Astrocyte of the spinal cord (primary cell): ENCODE results near the gene GRIN2A.
A peak's percentile ranks its signal among the peaks of the same experiment; 100 is the strongest.

Experiments used
- DNase-seq: peaks from one replicate; pipeline ENCODE4 v3.0.0; 2011; ENCODE audit warnings: low read depth, low spot score
- H3K4me3 ChIP-seq: 2 replicates; pipeline ENCODE4 v1.5.1; 2011; ENCODE audit warnings: low read depth, mild to moderate bottlenecking, low read length, moderate library complexity
- CTCF ChIP-seq: IDR thresholded peaks from 2 replicates; pipeline ENCODE4 v1.5.1; 2012; ENCODE audit warnings: low read depth, mild to moderate bottlenecking, low read length, inconsistent platforms
- in situ Hi-C: cut with HindIII; loops from 2 replicates; pipeline ENCODE4 v1.10.0; 2017; ENCODE audit warnings: low sequenced_read_pairs

GRIN2A gene

DNA sequence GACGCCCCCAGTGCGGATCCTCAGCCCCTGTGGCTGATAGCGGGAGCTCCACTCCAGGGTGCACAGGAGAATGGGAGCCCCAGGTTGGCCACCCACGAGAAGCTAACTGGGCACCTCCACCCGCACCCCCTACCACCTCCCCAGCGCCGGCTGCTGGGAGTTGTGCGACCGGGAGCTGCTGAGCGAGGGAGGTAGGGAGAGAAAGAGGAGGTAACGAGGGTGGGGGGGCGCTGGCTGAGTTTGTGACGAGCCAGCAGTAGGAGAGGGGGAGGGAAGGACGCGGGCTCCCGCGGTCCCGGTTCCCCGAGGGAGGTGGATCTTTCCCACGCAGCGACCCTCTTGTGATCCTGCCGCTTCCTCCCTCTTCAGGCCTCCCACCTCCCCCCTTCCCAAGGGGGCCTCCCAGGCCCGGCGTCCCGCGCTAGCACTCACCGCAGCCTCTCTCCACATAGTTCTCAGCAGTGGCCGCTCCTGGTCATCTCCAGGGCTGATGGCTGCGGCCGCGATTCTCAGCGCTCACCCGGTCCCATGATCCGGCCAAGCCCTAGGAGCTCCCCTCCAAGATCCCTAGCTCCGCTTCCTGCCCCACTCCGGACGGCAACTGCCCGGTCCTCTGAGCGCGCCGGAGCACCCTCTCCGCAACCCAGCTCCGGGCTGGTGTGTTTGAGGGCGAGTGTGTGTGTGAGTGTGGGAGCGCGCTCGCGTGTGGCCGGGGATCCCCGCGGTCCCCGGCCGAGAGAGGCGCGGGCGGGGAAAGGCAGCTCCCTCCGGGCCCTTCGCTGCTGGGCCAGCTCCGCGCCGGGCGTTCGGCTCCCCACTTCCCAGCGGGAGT lies at the start of gene GRIN2A:
Gene GRIN2A, minus strand, starts transcription at position 207 of the 832 bp plus-strand sequence. CDS start 2,017 bp downstream, outside the sequence.
- peak within 1 kb of the TSS; percentile 10 for H3K4me3 ChIP-seq
- no peak for TF ChIP-seq CTCF
- DNase-seq = no peak
- in situ Hi-C loops = no loop called here

DNA sequence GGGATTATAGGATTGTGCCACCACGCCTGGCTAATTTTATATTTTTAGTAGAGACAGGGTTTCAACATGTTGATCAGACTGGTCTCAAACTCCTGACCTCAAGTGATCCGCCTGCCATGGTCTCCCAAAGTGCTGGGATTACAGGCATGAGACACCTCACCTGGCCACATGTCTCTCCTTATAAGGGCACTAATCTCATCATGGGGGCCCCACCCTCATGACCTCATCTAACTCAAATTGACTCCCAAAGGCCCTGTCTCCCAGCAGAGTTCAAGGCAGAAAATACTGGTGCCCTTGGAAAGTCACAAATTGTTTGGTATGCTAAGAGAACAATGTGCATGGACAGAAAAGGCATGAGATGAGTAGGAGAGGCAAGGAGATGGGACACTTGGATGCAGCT lies 49.3 kb upstream of the GRIN2A start:
- in situ Hi-C loops = no loop called here
- no peak for DNase-seq
- no peak for TF ChIP-seq CTCF
- no peak overlapping the region for H3K4me3 ChIP-seq

DNA sequence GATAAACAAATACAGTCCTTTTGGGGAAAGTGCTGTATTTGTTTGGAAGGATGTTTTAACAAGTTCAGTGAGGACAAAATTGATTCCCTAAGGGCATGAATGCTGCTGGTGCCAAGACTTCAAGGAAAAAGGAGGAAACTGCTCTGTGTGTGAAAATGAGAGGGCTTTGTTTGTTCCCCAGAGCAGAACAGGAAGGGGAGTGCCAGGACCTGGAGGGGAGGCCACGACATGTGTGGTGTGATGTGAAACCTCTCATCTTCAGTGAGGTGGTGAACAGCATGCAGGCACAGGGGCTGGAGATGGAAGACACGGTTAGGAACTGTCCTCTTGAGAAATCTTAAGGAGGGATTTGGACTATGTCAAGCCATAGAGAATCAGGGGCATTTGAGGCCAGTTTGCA lies 46.6 kb upstream of the GRIN2A start:
- DNase-seq = no peak
- in situ Hi-C loops = no loop called here
- H3K4me3 ChIP-seq = no peak overlapping the region
- no peak for TF ChIP-seq CTCF

DNA sequence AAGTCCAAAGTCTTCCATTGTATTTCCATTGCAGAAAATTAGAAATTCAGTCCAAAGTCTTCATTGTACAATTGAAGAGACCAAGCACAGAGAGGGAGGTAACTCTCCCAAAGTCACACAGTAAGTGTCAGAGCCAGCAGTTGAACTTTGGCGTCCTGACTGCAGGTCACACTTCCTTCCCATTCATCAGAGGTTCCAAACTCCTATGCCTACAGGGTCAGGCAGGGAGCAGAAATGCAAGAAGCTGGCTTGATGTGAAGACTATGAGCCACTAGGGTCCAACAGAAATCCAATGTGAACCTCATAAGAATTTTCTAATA lies 44.7 kb upstream of the GRIN2A start:
- no peak for DNase-seq
- in situ Hi-C loops = no loop called here
- no peak for TF ChIP-seq CTCF
- H3K4me3 ChIP-seq = no peak overlapping the region

DNA sequence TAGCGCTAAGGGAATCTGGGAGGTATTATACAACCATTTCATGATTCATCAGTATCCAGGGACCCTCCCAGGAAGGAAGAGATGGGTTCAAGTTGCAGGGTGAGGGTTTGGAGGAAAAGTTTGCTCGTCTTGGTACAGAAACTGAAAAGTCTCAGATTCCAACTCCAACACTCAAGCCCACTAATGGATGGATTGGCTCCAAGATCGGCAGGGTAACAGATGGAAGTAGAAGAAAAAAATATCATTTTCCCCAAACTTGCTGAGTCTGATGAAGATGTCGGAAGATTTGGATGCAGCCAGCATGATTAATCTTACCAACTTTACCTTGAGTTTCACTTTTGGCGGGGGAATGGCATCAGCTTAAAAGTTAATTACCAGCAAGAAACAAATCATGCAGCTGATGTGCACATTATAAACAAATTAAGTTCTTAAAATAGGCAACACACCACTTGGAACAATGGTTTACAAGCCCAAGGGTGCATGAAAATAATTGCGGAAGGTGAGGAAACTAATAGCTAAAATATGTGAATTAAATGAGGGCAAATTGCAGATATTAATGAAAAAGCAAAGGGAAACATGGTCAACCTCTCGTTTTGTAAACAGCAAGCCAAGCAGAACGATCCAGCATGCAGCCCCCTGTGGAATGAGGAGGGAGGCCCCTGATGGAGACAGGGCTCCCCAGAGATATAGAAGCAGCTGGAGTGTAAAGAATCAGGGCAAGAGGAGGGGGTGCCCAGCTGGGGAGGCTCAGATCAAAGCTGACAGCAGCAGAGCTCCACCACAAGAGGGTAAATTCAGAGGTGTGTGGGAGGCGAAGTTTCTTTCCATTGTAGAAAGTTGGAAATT lies 44.1 kb upstream of the GRIN2A start:
- DNase-seq = no peak
- TF ChIP-seq CTCF = no peak
- in situ Hi-C loops = no loop called here
- no peak overlapping the region for H3K4me3 ChIP-seq

- no peak overlapping the region for H3K4me3 ChIP-seq
- no peak for DNase-seq
- in situ Hi-C loops = no loop called here
- no peak for TF ChIP-seq CTCF
Observed at GRCh38 chr16:10225653-10226052, 43.4 kb upstream of the GRIN2A start.
